ENCODE results near the gene GSS. TPM values are rescaled to one million over a fixed set of nuclear protein-coding genes. Genes with fewer than 3 reads are reported as not detected.

GSS gene
- polyA plus RNA-seq, 1 experiment, result 110 TPM

DNA sequence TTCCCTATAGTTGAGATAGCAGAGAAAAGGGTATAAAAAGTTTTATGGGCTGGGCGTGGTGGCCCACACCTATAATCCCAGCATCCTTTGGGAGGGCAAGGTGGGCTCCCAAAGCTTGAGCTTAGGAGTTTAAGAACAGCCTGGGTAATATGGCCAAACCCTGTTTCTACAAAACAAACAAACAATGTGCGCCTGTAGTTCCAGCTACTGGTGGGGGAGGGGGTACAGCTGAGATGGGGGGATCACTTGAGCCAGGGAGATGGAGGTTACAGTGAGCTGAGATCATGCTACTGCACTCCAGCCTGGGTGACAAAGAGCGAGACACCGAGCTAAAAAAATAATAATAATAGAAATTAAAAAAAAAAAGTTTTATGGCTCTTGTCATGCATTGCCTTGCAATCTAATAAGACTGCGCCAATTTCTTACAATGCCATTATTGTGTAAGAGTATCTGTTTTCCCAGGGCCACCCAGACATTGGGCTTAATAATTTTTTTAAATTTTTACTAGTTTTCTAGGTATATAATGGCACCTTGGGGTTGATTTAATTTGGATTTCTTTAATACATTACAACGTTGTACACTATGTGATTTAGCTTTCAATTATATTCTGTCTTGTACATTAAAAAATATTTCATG is 75.3 kb downstream of the GSS start:
- ChIA-PET POLR2A (interaction anchor here (0.6 to 1.1 kb wide), 3 partner anchors 10 to 120 kb away, joined by 3 to 32 read pairs (median 8); no protein-coding TSS in a partner anchor), CTCF (interaction anchor here (0.6 to 1.1 kb wide), 2 partner anchors 53 to 1044 kb away, joined by 3 to 4 read pairs; no protein-coding TSS in a partner anchor)
- no peak for DNase-seq (ENCODE audit: low read depth)
- TF ChIP-seq, protein P1, sequence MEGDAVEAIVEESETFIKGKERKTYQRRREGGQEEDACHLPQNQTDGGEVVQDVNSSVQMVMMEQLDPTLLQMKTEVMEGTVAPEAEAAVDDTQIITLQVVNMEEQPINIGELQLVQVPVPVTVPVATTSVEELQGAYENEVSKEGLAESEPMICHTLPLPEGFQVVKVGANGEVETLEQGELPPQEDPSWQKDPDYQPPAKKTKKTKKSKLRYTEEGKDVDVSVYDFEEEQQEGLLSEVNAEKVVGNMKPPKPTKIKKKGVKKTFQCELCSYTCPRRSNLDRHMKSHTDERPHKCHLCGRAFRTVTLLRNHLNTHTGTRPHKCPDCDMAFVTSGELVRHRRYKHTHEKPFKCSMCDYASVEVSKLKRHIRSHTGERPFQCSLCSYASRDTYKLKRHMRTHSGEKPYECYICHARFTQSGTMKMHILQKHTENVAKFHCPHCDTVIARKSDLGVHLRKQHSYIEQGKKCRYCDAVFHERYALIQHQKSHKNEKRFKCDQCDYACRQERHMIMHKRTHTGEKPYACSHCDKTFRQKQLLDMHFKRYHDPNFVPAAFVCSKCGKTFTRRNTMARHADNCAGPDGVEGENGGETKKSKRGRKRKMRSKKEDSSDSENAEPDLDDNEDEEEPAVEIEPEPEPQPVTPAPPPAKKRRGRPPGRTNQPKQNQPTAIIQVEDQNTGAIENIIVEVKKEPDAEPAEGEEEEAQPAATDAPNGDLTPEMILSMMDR (IDR thresholded peaks at IDR 0.05; ENCODE audit: insufficient read depth, low read depth, low read length), result no peak
- H3K27me3 ChIP-seq (ENCODE audit: control insufficient read depth, insufficient read depth, low read length), result no peaks in the 10 kb centered on the region
- no peaks in the 10 kb centered on the region for H3K36me3 ChIP-seq (ENCODE audit: control insufficient read depth, insufficient read depth, low read length)
- no peak overlapping the region for H3K4me3 ChIP-seq (ENCODE audit: low read depth, low read length)

Small RNA genes within 50 kb of the gene (small RNA-seq; reads per million reads assigned to genes)
- 68.5 reads per million, percentile 90 among the genes with 10 or more reads in this experiment for gene MIR499A (ENCODE audit: insufficient read length, low read depth, low replicate concordance)

Other genes with a start within 250 kb of the GSS start
- gene NCOA6, start 130.2 kb downstream of the GSS start, polyA plus RNA-seq (2011; rRNA removed), result 12.5 and 14.0 TPM in 2 replicates
- gene GGT7, start 83.0 kb downstream of the GSS start, polyA plus RNA-seq (2011; rRNA removed), result 16.4 and 28.6 TPM in 2 replicates
- gene ACSS2, start 79.2 kb downstream of the GSS start, polyA plus RNA-seq (2011; rRNA removed), result 29.3 and 32.1 TPM in 2 replicates
- gene MYH7B, start 62 bp upstream of the GSS start, polyA plus RNA-seq (2011; rRNA removed), result 0.01 and 0.05 TPM in 2 replicates
- gene TRPC4AP, start 137.0 kb upstream of the GSS start, polyA plus RNA-seq (2011; rRNA removed), result 95.9 and 111 TPM in 2 replicates
- 17.7 and 24.7 TPM in 2 replicates for gene EDEM2, start 191.5 kb upstream of the GSS start, polyA plus RNA-seq (2011; rRNA removed)
- 28.0 and 32.8 TPM in 2 replicates for gene PROCR, start 216.3 kb upstream of the GSS start, polyA plus RNA-seq (2011; rRNA removed)